Progenitor cell of endocrine pancreas (in vitro differentiated cells): ENCODE data around the gene MERTK. TPM values are rescaled to one million over a fixed set of nuclear protein-coding genes. Genes with fewer than 3 reads are reported as not detected.

Experiments used
- DNase-seq: peaks from one replicate; pipeline ENCODE4 v3.0.0; 2021; ENCODE audit warnings: low spot score; ENCODE audit not compliant: unreplicated experiment
- H3K27ac Mint-ChIP-seq: 2 replicates; pipeline ENCODE4 v1.8.0; 2021; ENCODE audit warnings: mild to moderate bottlenecking, moderate library complexity, mixed read lengths
- H3K27me3 Mint-ChIP-seq: 2 replicates; pipeline ENCODE4 v1.8.0; 2021; ENCODE audit warnings: mixed read lengths
- H3K36me3 Mint-ChIP-seq: 2 replicates; pipeline ENCODE4 v1.8.0; 2022; ENCODE audit warnings: mixed read lengths; ENCODE audit not compliant: insufficient read depth
- H3K4me1 Mint-ChIP-seq: 2 replicates; pipeline ENCODE4 v1.8.0; 2021; ENCODE audit warnings: low read depth, mixed read lengths
- H3K4me3 Mint-ChIP-seq: 2 replicates; pipeline ENCODE4 v1.8.0; 2021; ENCODE audit warnings: low read depth, mild to moderate bottlenecking, moderate library complexity, mixed read lengths
- H3K9me3 Mint-ChIP-seq: 2 replicates; pipeline ENCODE4 v1.8.0; 2021; ENCODE audit warnings: low read depth, mixed read lengths
- CTCF ChIP-seq: fragments of 200-600 bp; sonication (generic); IDR thresholded peaks from one replicate; pipeline ENCODE4 v1.5.0; 2021; ENCODE audit warnings: antibody characterized with exemption, mild to moderate bottlenecking; ENCODE audit not compliant: unreplicated experiment
- total RNA-seq: library from RNA; stranded (reverse); gene quantifications from 2 replicates; pipeline ENCODE4 v1.2.1, GENCODE V29; 2021

The MERTK gene
- total RNA-seq, 1 donor from 2014 or later: 20.1 TPM

DNA sequence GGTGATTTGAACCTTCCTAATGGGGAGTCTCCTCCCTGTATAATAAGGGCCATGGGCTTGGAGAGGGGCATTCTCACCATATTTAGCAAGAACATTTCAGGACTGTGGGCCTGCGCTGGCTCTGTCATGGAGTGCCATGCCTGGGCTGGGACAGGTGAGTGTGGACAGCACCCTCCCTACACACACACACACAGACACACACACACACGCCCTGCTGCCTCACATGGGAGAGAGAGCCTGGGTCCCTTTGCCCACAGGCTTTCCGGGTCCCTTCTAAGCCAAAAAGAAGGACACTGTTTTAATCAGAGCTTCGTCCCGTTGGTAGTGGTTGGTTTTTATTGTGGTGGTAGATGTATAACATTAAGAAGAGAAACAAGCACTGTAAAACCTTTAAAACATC lies 125.3 kb downstream of the MERTK start:
- Mint-ChIP-seq H3K9me3 (no peaks in the 10 kb centered on the region), H3K4me1 (peaks cover 4% of the 10 kb centered on the region), H3K4me3 (no peak overlapping the region), H3K36me3 (peaks cover 28% of the 10 kb centered on the region), H3K27me3 (no peaks in the 10 kb centered on the region), H3K27ac (no peak overlapping the region)
- no peak for DNase-seq
- TF ChIP-seq CTCF: no peak

- peaks cover under 1% of the 10 kb centered on the region for H3K9me3 Mint-ChIP-seq
- DNase-seq: no peak
- H3K27me3 Mint-ChIP-seq: no peaks in the 10 kb centered on the region
- peaks cover 26% of the 10 kb centered on the region for H3K36me3 Mint-ChIP-seq
- H3K27ac Mint-ChIP-seq: no peak overlapping the region
- peaks cover 4% of the 10 kb centered on the region for H3K4me1 Mint-ChIP-seq
- TF ChIP-seq CTCF: no peak
- no peak overlapping the region for H3K4me3 Mint-ChIP-seq
Measured at GRCh38 chr2:112024231-112024630, 125.8 kb downstream of the MERTK start.

GRCh38 chr2:112024896-112025491 lies 126.6 kb downstream of the MERTK start:
- TF ChIP-seq CTCF: no peak
- no peaks in the 10 kb centered on the region for H3K27me3 Mint-ChIP-seq
- H3K36me3 Mint-ChIP-seq: peaks cover 29% of the 10 kb centered on the region
- DNase-seq: no peak
- H3K9me3 Mint-ChIP-seq: peaks cover 4% of the 10 kb centered on the region
- H3K4me3 Mint-ChIP-seq: no peak overlapping the region
- no peak overlapping the region for H3K27ac Mint-ChIP-seq
- no peaks in the 10 kb centered on the region for H3K4me1 Mint-ChIP-seq

DNA sequence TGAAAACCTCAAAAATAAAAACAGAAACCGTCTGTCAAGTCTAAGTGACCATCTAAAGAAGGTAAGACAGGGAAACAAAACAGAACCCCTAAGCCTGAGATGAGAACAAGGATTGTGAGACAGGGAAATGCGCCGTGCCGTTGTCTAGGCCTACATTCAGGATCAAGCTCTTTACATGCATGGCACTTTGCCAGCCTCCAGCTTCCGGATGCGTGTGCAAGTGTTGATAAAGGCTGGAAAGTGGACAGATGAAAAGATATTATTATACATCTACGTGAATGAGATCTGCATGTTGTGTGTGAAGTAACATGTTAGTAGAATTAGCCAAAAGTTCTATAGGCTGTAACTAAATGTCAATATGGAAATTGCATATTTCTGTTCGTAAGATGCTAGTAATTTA lies 128.1 kb downstream of the MERTK start:
- DNase-seq: no peak
- no peak overlapping the region for H3K4me3 Mint-ChIP-seq
- H3K36me3 Mint-ChIP-seq: peaks cover 31% of the 10 kb centered on the region
- no peaks in the 10 kb centered on the region for H3K27me3 Mint-ChIP-seq
- H3K27ac Mint-ChIP-seq: no peak overlapping the region
- peaks cover under 1% of the 10 kb centered on the region for H3K4me1 Mint-ChIP-seq
- TF ChIP-seq CTCF: no peak
- H3K9me3 Mint-ChIP-seq: peaks cover 4% of the 10 kb centered on the region

DNA sequence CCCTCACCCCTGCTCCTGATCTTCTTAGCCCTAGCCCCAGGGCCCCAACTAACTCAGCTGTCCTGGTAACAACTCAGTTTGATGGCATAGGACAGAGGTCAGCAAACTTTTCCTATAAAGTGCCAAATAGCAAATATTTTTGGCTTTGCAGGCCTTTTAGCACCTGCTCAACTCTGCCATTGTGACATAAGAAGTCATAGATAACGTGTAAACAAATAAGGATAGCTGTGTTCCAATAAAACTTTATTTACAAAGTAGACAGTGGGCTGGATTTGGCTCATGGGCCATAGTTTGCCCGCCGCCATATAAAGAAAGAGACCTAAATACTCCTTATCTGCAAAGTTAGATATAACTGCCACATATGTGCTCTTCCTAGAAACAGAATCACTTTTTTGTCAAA lies 129.4 kb downstream of the MERTK start:
- Mint-ChIP-seq H3K4me3 (no peak overlapping the region), H3K4me1 (peaks cover 6% of the 10 kb centered on the region), H3K9me3 (peaks cover 4% of the 10 kb centered on the region), H3K27ac (no peak overlapping the region), H3K27me3 (no peaks in the 10 kb centered on the region), H3K36me3 (peaks cover 22% of the 10 kb centered on the region)
- no peak for DNase-seq
- no peak for TF ChIP-seq CTCF
